NOMO-1 (cell line): ENCODE data around the gene FSTL1.
A peak's percentile ranks its signal among the peaks of the same experiment; 100 is the strongest.
"Not testable (repeated sequence)": the region's sequence is repeated elsewhere in the genome, so short reads cannot be mapped to it uniquely, and the experiment has no call there.

Experiments used
- DNase-seq, 2 experiments: peaks; one replicate each; lab custom pipeline; 2025; ENCODE audit not compliant: unreplicated experiment in 2 of 2; lab: John Stamatoyannopoulos, UW

Gene FSTL1

DNA sequence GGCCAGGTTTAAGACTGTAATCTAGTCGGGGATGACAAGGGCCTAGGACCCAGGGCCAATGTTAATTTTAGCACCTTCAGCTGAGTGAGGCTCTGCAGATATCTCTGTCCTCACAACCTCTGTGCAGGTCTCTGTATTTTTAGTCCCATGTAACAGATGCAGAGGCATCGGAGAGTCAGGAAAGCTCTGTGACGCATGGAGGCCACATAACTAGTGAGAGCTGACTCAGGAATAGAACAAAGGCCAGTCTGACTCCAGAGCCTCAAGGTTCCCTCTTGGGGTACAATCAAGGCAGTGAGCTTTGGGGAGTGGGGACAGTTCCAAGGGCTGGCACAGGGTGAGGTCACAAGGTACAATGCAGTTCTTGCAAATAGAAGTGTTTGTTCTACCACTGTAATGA, 31.0 kb downstream of the FSTL1 start:
- no peak for DNase-seq

DNA sequence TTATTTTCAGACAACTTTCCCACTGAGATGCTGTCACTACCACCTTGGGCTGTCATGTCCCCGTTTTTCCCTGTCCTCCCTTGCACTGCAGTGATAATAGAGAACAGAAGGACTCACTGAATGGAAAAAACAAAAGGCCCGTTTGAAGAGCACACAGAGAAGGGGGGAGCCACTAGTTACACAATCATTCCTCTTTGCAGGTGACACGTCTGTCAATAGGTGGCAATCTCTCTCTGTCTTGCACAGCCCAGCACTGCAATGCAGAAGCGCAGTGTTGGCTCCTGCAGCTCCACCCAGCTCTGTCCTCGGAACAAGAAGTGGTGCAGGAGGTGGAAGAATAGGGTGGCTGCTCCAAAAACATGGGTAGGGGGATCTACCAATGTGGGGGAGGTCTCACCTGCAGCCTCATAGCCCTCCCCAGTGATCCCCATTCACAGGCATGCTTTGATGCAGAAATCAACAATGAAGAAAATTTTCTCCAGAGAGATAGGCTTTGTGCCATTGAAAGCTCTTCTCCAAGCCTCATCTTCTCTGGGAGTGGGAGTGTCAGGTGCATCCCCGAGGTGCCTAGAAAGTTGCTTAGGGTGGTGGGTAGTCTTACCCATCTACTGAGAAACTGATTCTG, 31.8 kb downstream of the FSTL1 start:
- peak; percentile 47 to 83 for DNase-seq

DNA sequence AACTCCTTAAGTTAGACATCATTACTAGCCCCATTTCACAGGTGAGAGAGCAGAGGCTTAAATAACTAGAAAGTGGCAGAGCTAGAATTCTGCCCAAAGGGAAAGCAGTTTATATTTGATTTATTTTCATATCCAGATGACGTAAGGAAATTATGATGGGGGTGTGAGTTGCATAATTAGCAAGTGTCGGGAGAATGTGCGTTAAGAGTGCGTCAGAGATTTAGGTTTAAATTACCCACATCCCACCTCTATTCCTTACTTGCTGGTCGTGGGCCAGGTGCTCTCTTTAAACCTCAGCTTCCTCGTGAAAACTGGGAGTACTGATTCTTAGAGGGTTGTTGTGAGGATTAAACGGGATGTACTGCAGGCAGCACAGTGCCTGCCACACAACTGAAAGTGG, 32.3 kb downstream of the FSTL1 start:
- DNase-seq = no peak

DNA sequence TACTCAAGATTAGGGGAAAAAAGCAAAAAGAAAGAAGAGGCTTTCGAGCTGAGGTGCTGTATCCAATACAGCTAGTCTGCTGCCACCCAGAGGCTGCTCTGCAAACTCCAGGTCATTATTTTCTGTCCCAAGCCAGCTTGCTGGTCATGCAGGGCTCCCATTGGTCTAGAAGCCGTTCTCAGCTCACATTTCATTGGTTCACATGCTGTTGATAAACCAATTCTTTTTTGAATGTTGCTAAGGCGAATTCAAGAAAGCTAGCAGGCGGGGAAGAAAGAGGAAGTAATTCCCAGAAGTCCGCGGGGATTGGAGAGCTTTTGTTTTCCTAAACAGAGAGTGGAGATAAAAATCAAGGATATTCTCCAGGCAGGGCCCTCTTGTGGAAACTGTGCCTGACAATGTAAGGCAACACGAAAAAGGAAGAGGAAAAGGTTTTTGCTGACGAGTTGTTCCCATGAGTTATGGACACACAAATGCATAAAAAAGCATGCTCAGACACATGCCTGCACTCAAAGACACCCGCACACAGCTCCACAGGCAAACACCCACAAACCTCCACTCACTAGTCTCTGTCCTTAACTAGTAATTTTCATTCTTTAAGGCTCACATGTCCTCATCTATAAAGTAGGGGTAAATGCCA, 33.4 kb downstream of the FSTL1 start:
- DNase-seq = peak; percentile 90 to 98

DNA sequence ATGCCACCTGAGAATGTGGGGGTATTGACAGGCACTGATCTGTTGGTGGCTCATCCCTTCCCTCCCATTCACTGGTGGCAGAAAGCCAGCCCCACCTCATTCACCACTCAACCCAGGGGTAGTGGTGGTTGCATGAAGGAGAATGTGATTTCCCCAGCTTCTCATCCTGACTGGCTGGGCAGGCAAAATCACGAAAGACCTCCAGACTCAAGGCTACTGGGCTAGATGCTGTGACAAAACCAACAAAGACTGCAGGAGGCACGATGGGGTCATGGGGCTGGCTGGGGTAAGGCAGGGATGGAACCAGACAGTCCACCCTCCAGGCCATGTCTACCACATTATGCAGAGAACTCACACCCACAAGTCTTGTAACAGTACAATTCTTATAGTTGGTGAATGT, 33.9 kb downstream of the FSTL1 start:
- DNase-seq = no peak

DNA sequence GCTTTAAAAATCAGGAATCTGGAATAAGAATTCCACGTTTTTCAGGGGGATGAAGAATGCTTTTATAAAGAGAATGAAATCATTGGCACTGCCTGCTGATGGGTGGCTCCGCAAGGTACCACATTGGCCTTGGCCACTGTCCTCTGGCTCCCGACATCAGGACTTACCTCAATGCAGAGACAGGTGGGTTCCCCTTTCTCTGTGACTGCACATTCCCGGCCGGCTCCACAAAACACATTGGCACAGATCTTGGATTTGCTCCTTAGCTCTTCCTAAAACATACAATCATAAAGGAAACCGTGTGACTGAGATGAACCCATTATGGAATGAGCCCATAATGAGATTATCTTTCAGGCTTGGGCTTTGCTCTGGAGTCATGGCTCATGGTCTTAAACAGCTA, 35.0 kb downstream of the FSTL1 start:
- DNase-seq = no peak

DNA sequence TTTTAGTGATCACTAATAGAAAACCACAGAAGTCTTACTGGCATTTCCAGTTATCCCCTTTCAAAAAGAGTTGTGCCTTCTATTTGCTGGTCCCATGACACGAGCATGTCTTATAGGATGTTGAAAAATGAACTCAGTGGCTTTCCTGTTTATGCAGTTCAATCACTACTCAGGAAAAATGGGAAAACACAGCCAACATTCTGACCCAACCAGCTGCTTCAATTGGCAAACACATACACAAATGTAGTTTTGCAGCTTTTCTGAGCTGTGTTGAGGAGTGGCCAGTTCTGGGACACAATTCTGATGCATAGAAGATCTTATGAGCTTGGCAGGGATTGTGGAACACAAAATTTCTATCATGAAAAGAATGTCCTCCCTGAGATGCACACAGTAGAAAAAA, 40.3 kb downstream of the FSTL1 start:
- DNase-seq = no peak

DNA sequence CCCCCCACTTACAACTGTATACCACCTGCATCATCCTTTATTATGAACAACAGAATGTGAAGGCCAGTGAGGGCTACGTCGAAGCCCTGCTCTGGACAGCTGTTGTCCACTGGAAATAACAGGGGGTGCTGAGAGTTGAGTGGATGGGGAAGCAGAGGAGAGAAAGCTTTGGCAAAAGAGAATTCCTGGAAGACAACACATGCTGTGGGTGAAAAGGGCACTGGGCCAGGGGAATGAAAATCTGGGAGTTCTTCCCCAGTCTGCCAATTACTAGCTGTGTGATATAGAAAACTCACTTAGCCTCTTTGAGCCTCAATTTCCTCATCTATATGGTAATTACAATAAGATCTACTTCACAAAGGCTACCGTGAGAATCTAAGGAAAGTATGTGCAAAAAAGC, 40.7 kb downstream of the FSTL1 start:
- DNase-seq = no peak

DNA sequence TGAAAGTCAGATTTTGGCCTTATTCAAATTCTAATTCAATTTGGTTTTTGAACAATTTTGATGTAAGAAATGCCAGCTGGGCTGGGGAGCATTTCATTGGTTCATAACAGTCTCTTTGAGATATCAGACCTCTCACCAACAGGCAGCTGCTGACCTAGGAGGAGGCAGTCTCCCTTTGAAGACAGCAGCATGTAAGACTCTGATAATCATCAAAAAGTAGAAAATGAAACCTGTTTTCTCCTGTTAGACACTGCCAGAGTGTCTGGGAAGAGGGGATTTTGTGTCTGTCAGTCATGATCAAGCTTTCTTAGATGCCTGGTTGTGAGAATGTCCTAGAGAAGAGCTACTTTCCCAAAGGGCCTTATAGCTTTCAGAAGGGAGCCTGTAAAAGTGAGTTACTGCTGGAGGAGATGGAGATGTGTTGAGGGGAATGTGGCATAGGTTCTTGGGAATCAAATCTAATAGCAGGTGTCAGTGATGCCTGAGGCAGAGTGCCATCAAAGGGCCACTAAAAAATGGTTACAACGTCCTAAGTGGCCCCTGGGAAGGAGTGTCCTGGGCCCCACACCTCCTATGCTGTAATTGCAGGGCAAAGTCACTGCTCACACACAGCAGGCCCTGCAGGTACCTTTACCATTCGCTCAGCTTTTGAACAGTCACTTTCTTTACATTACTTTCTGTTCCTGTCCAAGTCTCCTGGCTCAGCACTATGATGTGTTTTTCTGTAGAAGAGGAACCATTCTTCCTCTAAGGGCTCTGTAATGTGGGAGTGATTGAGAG, 43.1 kb downstream of the FSTL1 start:
- DNase-seq = peak in 1 of 2 experiments; percentile 28

DNA sequence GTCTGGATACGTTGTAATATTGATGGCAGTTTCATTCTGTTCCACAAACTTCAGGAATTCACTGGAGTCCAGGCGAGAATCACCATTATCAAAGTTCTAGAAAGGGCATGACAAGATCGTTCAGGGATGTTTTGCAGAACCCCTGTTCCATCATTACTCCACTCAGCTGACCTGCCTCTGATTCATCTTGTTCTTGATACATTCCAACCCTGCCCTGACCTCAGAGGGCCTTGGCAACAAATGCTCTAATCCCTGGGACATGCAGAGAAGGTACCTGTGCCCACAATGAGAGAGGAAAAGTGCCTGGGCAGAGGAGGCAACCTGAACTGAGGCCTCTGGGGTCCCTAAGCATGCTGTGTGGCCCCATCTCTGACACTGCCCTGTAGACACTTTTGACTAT, 45.9 kb downstream of the FSTL1 start:
- DNase-seq = no peak

DNA sequence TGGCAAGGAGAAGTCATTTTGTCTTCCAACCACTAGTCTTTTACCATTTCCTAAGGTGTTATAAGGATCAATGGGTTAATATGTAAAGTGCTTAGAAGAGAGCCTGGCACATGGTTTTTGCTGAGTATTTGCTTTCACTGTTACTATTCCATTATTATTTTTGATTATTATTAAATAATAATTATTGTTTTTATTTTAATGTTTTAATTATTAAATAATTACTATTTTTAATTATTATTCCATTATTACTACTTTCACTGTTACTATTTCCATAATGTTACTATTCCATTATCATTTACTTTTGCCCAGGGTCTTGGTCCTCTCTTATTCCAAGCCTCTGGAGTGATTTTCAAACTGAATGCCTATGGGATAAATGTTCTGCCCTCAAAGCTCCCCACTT, 48.5 kb downstream of the FSTL1 start:
- DNase-seq = no peak

DNA sequence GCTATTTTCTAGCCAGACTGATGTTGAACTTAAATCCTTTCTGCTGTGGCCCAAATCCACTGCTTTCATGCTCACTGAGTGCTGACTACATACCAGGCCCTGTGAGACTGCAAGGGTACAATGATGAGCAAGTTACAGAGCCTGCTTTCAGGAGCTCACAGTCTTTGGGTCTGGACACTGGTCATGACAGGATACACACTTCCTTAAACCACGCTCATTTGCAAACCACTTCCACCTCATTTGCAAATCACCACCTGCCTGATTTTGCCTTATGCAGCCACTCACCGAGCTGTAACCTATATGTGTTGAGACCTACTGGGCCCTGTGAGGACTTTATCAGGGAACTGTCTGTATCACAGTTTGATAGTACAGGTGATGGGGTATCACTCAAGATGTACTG, 51.4 kb downstream of the FSTL1 start:
- peak; percentile 18 to 57 for DNase-seq

DNA sequence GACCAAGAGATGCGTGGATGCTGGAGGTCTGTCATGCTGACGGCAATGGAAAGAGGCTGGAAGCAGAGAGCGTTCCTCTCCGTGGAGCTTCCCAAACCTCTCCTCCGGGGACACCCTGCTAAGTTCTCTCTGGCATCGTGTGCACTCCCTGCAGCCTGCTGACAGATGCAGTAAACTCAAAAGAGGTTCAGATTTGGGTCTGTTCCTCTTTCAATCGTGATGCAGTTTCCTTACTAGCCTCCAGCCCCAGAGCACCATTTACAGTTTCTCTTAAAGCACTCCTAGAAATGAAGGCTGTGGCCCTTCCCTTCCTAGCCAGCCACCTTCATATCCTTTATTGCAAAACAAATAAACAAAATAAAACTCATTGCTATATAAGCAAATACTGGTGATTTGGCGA, 54.3 kb downstream of the FSTL1 start:
- peak; percentile 52 to 67 for DNase-seq

DNA sequence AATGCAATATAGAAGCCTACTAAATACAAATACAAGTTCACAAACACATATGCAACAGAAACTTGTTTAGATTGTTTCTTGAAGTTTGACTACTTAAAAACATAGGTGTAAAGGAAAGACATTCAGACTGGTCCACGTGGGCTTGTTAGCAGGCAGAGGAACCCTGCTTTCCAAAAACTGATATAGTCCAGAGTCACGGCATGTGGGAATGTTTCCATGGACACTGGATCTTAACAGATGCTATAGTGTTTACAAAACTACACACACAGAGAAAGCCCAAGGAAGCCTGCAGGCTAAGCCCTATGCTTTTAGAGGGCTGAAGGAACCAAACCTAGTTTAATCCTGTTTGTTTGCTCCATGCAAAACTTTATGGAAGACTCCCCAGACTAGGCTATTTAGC, 56.4 kb downstream of the FSTL1 start:
- DNase-seq = no peak

DNA sequence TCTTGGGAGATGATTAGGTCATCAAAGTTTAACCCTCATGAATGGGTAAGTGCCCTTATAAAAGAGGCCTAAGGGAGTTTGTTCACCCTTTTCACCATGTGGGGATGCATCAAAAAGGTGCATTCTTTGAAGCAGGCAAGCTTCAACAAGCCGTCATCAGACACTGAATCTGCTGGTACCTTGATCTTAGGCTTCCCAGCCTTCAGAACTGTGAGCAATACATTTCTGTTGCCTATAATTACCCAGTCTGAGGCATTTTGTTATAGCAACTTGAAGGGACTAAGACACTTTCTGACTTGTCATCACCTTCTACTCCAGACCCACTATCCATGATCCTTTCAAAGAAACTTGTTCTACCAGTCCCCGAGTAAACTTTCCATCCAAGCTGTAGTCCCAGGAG, 57.0 kb downstream of the FSTL1 start:
- no peak for DNase-seq

DNA sequence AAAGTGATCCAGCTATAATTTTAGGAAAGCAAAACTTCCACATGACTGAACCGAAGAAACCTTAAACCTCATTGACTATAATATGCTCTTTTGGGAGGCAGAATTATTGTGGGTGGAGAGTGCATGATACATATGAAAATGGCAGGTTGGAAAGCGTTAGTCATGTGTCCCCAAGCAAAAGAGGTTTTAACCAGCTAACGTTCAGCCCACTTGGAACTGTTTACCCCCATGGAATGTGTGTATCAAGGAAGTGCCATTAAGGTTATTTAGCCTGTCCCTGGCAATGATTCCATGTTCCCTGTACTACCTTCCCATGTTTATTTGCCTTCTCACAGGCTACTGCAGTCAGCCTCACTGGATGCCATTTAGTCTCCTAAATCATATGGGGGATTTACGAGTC, 57.5 kb downstream of the FSTL1 start:
- no peak for DNase-seq

DNA sequence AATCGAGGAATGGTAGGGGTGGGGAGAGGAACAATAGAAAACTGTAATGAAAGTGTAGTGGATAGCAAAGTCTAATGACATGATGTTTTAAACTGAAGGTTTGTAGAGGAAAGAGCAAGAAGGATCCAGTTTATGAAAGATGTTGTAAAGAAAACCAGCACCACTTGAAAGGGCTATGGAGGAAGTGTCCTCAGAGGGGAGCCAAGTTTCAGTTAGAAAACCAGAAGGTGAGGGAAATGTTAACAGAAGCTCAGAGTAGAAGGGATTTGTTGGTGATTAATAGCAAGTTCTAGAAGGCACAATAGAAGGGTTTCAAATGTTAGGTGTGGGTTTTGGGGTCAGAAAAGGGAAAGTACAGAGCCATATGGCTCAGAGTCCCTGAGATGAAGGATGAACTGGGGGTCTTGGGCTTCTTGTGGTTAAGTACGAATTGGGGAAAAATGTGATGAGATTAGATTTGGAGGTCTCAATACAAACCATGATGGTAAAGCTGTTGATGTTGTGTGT, 67.8 kb downstream of the FSTL1 start:
- DNase-seq = no peak

DNA sequence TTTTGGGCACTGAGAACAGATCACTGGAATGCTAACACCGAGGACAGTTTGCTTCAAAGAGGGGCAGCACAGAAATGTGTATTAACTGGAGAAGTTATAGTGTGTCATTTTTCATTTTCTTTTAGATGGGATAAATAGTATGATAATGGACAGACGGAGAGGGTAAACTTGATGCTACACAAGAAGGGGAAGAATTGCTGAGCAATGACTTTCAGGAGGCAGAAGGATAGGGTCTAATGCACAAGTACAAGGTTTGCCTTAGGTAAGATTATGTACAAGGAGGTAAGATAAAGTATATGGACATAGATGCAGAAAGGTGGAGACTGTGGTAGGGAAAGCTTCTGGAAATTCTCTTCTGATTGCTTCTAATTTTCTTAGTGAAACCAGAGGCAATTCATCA, 69.3 kb downstream of the FSTL1 start:
- no peak for DNase-seq

DNA sequence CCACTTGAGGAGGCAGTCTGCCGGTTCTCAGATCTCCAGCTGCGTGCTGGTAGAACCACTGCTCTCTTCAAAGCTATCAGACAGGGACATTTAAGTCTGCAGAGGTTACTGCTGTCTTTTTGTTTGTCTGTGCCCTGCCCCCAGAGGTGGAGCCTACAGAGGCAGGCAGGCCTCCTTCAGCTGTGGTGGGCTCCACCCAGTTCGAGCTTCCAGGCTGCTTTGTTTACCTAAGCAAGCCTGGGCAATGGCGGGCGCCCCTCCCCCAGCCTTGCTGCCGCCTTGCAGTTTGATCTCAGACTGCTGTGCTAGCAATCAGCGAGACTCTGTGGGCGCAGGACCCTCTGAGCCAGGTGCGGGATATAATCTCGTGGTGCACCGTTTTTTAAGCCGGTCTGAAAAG, 72.8 kb downstream of the FSTL1 start:
- DNase-seq = not testable (repeated sequence)

DNA sequence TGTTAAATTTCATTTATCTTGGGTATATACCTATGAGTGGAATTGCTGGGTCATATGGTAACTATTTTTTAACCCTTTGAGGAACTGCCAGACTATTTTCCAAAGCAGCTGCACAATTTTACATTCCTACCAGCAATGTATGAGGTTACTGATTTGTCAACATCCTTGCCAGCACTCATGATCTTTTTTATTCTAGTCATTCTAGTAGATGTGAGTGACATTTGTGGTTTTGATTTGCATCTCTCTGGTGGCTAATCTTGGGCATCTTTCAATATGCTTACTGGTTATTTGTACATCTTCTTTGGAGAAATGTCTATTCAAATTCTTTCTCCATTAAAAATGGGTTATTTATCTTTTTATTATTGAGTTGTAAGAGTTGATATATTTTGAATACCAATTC, 80.3 kb downstream of the FSTL1 start:
- no peak for DNase-seq

DNA sequence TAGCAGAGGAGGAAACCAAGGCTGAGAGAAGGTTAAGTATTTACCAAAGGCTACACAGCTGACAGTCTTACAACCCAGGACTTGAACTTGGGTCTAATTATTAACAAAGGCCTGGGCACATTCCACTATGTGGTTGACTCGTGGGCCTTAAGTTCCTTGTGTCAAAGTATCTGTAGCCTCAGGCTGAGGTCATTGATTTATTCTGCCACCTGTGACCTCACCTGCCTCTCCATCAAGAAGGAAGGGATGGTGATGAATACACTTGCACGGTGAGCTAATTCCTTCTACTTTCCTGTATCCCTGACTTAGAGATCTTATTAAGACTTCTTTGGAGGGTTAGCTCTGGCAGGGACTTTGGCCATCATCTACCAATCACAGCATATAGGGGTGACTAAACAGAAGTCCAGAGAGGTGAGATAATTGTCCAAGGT, 81.7 kb downstream of the FSTL1 start:
- no peak for DNase-seq

DNA sequence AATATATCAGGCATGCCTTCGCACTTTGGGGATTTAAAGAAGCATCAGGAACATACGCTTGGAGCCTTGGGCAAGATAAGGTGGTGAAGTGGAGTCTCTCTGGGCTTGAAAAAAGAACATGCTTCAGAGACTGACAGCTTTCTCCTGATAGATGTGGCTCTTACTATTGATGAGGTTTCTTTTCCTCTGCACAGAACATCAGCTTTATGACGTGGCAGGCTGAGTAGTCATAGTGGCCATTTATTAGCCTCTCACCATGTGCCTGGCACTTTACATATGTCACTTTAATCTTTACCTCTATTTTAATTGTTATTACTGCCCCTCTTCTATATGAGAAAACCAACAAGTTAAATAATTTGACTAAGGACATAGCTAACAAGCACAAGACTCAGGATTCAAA, 82.6 kb downstream of the FSTL1 start:
- DNase-seq = no peak
